ENCODE results near the gene EMX2. TPM values are rescaled to one million over a fixed set of nuclear protein-coding genes. Genes with fewer than 3 reads are reported as not detected.

Gene EMX2
- total RNA-seq, 1 experiment from 2014 or later = not detected

DNA sequence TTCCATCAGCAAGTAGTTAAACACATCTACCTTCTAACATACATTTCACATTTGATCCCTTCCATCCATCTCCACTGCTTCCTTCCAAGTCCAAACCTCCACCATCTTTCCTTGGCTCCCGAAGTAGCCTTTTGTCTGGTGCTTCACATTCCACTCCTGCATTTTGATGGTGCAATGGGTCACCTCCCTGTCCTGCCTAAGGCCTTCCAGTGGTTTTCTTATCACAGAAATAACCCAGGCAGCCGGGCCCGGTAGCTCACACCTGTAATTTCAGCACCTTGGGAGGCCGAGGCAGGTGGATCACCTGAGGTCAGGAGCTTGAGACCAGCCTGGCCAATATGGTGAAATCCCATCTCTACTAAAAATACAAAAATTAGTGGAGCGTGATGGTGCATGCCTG is 44.5 kb downstream of the EMX2 start:
- DNase-seq = no peak
- Histone ChIP-seq H3K27me3 (ENCODE audit: low read length) (no peaks in the 10 kb centered on the region), H3K4me2 (ENCODE audit: low read depth, low read length, poor library complexity, severe bottlenecking) (no peak overlapping the region), H3K9ac (ENCODE audit: low read length) (no peak overlapping the region), H2AFZ (ENCODE audit: low read length) (no peak overlapping the region), H3K9me3 (ENCODE audit: low read length) (no peaks in the 10 kb centered on the region), H3K4me1 (ENCODE audit: low read length) (no peaks in the 10 kb centered on the region), H3K9me2 (replicated peaks; ENCODE audit: insufficient read depth, low read length) (no peaks in the 10 kb centered on the region), H3K79me2 (ENCODE audit: low read length) (no peaks in the 10 kb centered on the region), H3K4me3 (ENCODE audit: low read length) (no peak overlapping the region), H3K27ac (ENCODE audit: low read length) (no peak overlapping the region), H4K20me1 (ENCODE audit: insufficient read depth, low read depth, low read length) (no peaks in the 10 kb centered on the region), H3K36me3 (ENCODE audit: insufficient read depth, low read length) (no peaks in the 10 kb centered on the region)

DNA sequence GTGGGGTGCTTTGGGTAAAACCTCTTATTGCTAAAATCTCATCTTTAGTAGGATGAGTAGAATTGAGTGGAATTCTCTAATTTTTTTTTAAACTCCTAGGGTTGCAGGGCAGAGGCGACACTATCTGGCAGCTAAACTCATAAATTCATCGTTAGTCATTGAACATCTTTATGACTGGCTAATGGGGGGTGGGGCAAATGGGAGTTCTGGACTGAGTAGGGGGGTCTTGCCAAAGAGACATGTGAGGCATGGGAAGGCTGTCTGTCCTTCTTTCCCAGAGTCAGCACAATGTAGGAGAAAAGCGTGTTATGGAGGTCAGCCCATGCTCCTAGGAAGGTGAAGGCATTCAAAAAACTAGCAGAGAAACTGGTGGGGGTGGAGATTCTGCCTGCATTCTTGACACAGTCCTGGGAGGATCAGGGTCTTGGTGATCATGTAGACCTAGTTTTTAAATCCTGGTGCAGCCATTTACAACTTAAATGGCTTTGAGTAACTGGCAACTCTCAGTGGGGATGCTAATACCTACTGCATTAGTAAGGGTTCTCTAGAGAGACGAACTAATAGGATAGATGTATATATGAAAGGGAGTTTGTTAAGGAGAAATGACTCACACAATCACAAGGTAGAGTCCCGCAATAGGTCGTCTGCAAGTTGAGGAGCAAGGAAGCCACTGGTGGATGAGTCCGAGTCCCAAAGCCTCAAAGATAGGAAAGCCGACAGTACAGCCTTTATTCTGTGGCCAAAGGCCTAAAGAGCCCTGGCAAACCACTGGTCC is 47.7 kb downstream of the EMX2 start:
- Histone ChIP-seq H4K20me1 (ENCODE audit: insufficient read depth, low read depth, low read length) (no peaks in the 10 kb centered on the region), H3K4me3 (ENCODE audit: low read length) (no peak overlapping the region), H3K9me3 (ENCODE audit: low read length) (no peaks in the 10 kb centered on the region), H3K9ac (ENCODE audit: low read length) (no peak overlapping the region), H3K27ac (ENCODE audit: low read length) (no peak overlapping the region), H3K36me3 (ENCODE audit: insufficient read depth, low read length) (no peaks in the 10 kb centered on the region), H2AFZ (ENCODE audit: low read length) (no peak overlapping the region), H3K4me2 (ENCODE audit: low read depth, low read length, poor library complexity, severe bottlenecking) (no peak overlapping the region), H3K9me2 (replicated peaks; ENCODE audit: insufficient read depth, low read length) (no peaks in the 10 kb centered on the region), H3K79me2 (ENCODE audit: low read length) (no peaks in the 10 kb centered on the region), H3K27me3 (ENCODE audit: low read length) (no peaks in the 10 kb centered on the region), H3K4me1 (ENCODE audit: low read length) (no peaks in the 10 kb centered on the region)
- no peak for DNase-seq

DNA sequence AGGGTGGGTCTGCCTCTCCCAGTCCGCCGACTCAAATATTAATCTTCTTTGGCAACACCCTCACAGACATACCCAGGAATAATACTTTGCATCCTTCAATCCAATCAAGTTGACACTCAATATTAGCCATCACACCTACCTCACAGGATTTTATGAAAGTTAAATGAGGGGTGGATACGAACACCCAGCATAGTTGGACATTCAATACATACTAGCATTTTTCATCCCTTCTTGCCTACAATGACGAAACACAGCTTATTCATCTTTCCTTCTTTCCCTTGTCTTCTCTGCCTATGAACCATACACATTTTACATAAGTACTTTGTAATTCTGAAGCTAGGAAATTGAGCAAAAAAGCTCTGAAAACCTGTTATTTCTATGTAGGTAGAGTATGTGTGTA is 48.5 kb downstream of the EMX2 start:
- no peak for DNase-seq
- no peak overlapping the region for H3K4me3 ChIP-seq (ENCODE audit: low read length)
- no peaks in the 10 kb centered on the region for H3K4me1 ChIP-seq (ENCODE audit: low read length)
- H2AFZ ChIP-seq (ENCODE audit: low read length) = no peak overlapping the region
- no peak overlapping the region for H3K9ac ChIP-seq (ENCODE audit: low read length)
- no peak overlapping the region for H3K27ac ChIP-seq (ENCODE audit: low read length)
- H3K27me3 ChIP-seq (ENCODE audit: low read length) = no peaks in the 10 kb centered on the region
- H3K79me2 ChIP-seq (ENCODE audit: low read length) = no peaks in the 10 kb centered on the region
- no peak overlapping the region for H3K4me2 ChIP-seq (ENCODE audit: low read depth, low read length, poor library complexity, severe bottlenecking)
- H3K9me3 ChIP-seq (ENCODE audit: low read length) = no peaks in the 10 kb centered on the region
- no peaks in the 10 kb centered on the region for H3K36me3 ChIP-seq (ENCODE audit: insufficient read depth, low read length)
- no peaks in the 10 kb centered on the region for H4K20me1 ChIP-seq (ENCODE audit: insufficient read depth, low read depth, low read length)
- H3K9me2 ChIP-seq (replicated peaks; ENCODE audit: insufficient read depth, low read length) = no peaks in the 10 kb centered on the region

DNA sequence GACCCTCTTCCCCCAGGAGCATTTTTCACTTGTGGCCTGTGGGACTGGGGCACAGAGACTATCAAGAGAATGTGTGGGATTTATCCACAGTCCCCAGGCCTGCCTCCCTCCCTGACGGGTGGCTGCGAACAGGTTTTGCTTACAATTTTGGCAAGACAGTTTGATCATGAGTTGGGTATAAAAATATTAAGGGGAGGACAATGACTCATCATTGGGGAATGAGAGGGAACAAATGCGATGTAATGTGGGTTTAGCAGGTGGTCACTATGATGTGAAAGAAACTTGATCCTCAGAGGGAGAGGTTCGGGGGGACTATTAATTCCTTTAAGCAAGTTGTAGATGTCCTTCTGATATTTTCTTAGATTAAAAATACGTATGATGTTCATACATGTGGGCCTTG is 52.2 kb downstream of the EMX2 start:
- Histone ChIP-seq H3K27me3 (ENCODE audit: low read length) (no peaks in the 10 kb centered on the region), H3K4me3 (ENCODE audit: low read length) (no peak overlapping the region), H3K79me2 (ENCODE audit: low read length) (no peaks in the 10 kb centered on the region), H4K20me1 (ENCODE audit: insufficient read depth, low read depth, low read length) (no peaks in the 10 kb centered on the region), H3K9me3 (ENCODE audit: low read length) (no peaks in the 10 kb centered on the region), H3K9ac (ENCODE audit: low read length) (no peak overlapping the region), H3K4me1 (ENCODE audit: low read length) (no peaks in the 10 kb centered on the region), H3K4me2 (ENCODE audit: low read depth, low read length, poor library complexity, severe bottlenecking) (no peak overlapping the region), H3K36me3 (ENCODE audit: insufficient read depth, low read length) (no peaks in the 10 kb centered on the region), H3K27ac (ENCODE audit: low read length) (no peak overlapping the region), H3K9me2 (replicated peaks; ENCODE audit: insufficient read depth, low read length) (no peaks in the 10 kb centered on the region), H2AFZ (ENCODE audit: low read length) (no peak overlapping the region)
- no peak for DNase-seq

DNA sequence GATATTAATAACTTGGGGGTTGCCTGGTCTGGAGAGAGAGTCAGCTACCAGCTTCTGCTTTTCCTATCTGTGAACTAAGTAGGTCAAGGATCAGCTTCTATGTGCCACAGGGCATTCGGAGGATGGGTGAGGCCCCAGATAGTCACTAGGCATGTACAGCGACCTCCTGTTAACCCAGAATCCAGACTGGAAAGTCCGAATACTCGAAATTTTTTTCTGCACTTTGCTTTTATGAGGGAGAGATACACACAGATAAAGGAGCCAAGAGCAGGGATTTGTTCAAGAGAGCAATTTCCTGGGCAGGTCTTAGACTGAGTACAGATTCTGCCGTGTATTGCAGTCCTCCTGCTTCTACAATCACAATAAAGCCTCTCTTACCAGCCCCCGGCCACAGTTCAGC is 54.2 kb downstream of the EMX2 start:
- no peak overlapping the region for H2AFZ ChIP-seq (ENCODE audit: low read length)
- no peak overlapping the region for H3K4me2 ChIP-seq (ENCODE audit: low read depth, low read length, poor library complexity, severe bottlenecking)
- H3K27ac ChIP-seq (ENCODE audit: low read length) = no peak overlapping the region
- no peaks in the 10 kb centered on the region for H3K79me2 ChIP-seq (ENCODE audit: low read length)
- no peak overlapping the region for H3K9ac ChIP-seq (ENCODE audit: low read length)
- H3K4me1 ChIP-seq (ENCODE audit: low read length) = no peaks in the 10 kb centered on the region
- no peaks in the 10 kb centered on the region for H3K9me3 ChIP-seq (ENCODE audit: low read length)
- no peak for DNase-seq
- H3K27me3 ChIP-seq (ENCODE audit: low read length) = no peaks in the 10 kb centered on the region
- no peaks in the 10 kb centered on the region for H4K20me1 ChIP-seq (ENCODE audit: insufficient read depth, low read depth, low read length)
- H3K36me3 ChIP-seq (ENCODE audit: insufficient read depth, low read length) = no peaks in the 10 kb centered on the region
- no peaks in the 10 kb centered on the region for H3K9me2 ChIP-seq (replicated peaks; ENCODE audit: insufficient read depth, low read length)
- H3K4me3 ChIP-seq (ENCODE audit: low read length) = no peak overlapping the region

DNA sequence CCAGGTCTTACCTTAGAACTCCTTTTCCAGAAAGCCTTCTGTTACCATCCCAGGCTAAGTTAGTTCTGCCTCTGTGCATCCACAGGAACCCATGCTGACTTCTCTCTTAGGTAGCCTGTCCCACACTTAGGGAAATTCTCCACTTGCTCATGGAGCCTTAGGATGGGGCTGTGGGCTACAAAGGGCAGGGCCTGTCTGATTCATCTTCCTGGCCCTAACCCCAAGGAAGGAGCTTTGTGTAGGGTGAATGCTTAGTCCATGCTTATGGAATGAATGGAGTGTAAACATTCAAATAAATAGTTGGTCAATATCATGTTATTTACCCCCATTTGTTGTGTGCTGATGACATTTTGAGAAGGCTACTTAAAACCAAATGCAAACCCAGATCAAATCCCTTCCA is 54.7 kb downstream of the EMX2 start:
- Histone ChIP-seq H3K4me1 (ENCODE audit: low read length) (no peaks in the 10 kb centered on the region), H3K27me3 (ENCODE audit: low read length) (no peaks in the 10 kb centered on the region), H3K79me2 (ENCODE audit: low read length) (no peaks in the 10 kb centered on the region), H3K9me2 (replicated peaks; ENCODE audit: insufficient read depth, low read length) (no peaks in the 10 kb centered on the region), H3K4me3 (ENCODE audit: low read length) (no peak overlapping the region), H4K20me1 (ENCODE audit: insufficient read depth, low read depth, low read length) (no peaks in the 10 kb centered on the region), H3K27ac (ENCODE audit: low read length) (no peak overlapping the region), H3K36me3 (ENCODE audit: insufficient read depth, low read length) (no peaks in the 10 kb centered on the region), H2AFZ (ENCODE audit: low read length) (no peak overlapping the region), H3K9ac (ENCODE audit: low read length) (no peak overlapping the region), H3K4me2 (ENCODE audit: low read depth, low read length, poor library complexity, severe bottlenecking) (no peak overlapping the region), H3K9me3 (ENCODE audit: low read length) (no peaks in the 10 kb centered on the region)
- DNase-seq = no peak

Other genes starting within 250 kb of the EMX2 start
- gene PDZD8, start 167.3 kb upstream of the EMX2 start, total RNA-seq (2014; rRNA removed; shearing (Covaris generic); ENCODE audit: low replicate concordance) = 7.1 and 15.7 TPM in 2 replicates

All from Karpas-422 (cell line).